Retinal pigment epithelial cell (primary cell): ENCODE data around the gene EDN2.

ENCODE experiments used
- DNase-seq: peaks from one replicate; pipeline ENCODE4 v3.0.0-alpha.2; 2010; ENCODE audit warnings: low read depth
- H3K4me3 ChIP-seq: 2 replicates; pipeline ENCODE4 v1.5.1; 2011; ENCODE audit warnings: mild to moderate bottlenecking, low read length, control low read depth, moderate library complexity
- TF ChIP-seq, protein P1 (sequence below): conservative IDR thresholded peaks from 2 replicates; pipeline ENCODE4 v1.5.1; 2011; ENCODE audit warnings: low read depth, low read length, control low read depth, inconsistent platforms

Gene EDN2

DNA sequence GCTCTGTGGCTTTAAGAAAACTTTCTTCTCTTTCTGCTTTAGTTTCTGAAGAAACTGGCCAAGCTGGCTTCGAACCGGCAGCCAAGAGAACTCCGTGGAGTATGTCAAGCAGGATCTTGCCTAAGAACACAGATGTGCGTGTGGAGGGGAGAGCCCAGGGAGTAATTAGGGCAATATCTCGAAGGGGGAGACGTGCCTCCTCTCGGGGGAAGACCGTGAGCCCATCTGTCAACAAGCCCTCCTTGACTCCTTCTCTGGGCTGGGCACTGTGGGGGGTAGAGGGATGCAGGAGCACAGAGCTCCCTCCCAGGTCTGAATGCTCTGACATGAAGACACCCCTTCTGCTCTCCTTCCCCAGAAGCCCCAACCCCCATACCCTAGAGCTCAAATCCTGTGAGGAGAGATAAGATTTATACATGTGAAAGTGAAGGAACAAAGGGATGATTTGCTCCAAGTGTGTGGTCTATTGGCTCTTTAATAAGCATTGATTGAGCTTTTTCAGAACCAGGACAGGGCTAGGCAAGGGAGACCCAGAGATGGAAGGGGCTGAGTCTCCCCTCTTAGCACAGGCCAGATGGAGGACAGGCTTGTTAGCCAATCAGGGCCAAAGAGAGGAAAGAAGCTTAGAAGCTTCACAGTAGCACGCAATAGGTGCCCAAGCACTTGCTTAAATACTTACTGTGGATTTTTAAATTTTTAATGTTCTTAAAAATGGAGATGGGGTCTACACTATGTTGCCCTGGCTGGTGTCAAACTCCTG, 37.5 kb downstream of the EDN2 start:
- H3K4me3 ChIP-seq: no peak overlapping the region
- TF ChIP-seq, protein P1, sequence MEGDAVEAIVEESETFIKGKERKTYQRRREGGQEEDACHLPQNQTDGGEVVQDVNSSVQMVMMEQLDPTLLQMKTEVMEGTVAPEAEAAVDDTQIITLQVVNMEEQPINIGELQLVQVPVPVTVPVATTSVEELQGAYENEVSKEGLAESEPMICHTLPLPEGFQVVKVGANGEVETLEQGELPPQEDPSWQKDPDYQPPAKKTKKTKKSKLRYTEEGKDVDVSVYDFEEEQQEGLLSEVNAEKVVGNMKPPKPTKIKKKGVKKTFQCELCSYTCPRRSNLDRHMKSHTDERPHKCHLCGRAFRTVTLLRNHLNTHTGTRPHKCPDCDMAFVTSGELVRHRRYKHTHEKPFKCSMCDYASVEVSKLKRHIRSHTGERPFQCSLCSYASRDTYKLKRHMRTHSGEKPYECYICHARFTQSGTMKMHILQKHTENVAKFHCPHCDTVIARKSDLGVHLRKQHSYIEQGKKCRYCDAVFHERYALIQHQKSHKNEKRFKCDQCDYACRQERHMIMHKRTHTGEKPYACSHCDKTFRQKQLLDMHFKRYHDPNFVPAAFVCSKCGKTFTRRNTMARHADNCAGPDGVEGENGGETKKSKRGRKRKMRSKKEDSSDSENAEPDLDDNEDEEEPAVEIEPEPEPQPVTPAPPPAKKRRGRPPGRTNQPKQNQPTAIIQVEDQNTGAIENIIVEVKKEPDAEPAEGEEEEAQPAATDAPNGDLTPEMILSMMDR: no peak
- no peak for DNase-seq

- DNase-seq: no peak
- no peak overlapping the region for H3K4me3 ChIP-seq
- TF ChIP-seq, protein P1: no peak
Measured at GRCh38 chr1:41444785-41445184, 39.7 kb downstream of the EDN2 start.

GRCh38 chr1:41444246-41444645, 40.2 kb downstream of the EDN2 start:
- DNase-seq: no peak
- H3K4me3 ChIP-seq: no peak overlapping the region
- TF ChIP-seq, protein P1: peak; percentile 41

GRCh38 chr1:41442697-41443251, 41.7 kb downstream of the EDN2 start:
- H3K4me3 ChIP-seq: no peak overlapping the region
- DNase-seq: no peak
- TF ChIP-seq, protein P1: no peak

GRCh38 chr1:41440321-41441085, 44.0 kb downstream of the EDN2 start:
- TF ChIP-seq, protein P1: no peak
- H3K4me3 ChIP-seq: no peak overlapping the region
- no peak for DNase-seq

DNA sequence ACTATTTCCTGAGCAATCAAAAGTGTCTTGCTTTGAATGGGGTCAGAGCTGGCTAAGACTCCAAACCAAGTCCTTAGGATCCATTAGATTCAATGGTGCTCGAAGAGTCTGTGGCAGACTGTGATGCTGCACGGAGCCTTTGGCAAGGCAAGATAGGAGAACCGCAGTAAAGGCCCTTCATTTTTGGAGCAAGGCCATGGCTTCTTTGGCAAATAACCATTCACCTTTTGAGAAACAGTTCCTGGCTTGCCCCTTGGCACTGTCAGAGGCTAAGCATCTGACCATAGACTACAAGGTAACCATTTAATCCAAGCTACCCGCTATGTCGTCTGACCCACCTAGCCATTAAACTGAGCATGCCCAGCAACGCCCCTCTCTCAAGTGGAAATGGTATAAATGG, 45.2 kb downstream of the EDN2 start:
- H3K4me3 ChIP-seq: no peak overlapping the region
- TF ChIP-seq, protein P1: no peak
- DNase-seq: no peak
